Thoracic aorta (tissue), 2 donors: ENCODE measurements around the gene IFI27. TPM values are rescaled to one million over a fixed set of nuclear protein-coding genes. Genes with fewer than 3 reads are reported as not detected.

Experiments used
- ATAC-seq: fragments of 150-250 bp; one replicate; pipeline ENCODE4 v1.8.0; 2017; ENCODE audit warnings: low read depth; ENCODE audit not compliant: insufficient number of reproducible peaks, low FRiP score
- DNase-seq: peaks from one replicate; pipeline ENCODE4 v3.0.0-alpha.2; 2020; ENCODE audit warnings: low spot score
- H3K27ac ChIP-seq, 2 donors: fragments of 200-600 bp; sonication (generic); 1 replicate in 1 of 2; 2 replicates in 1 of 2; pipeline ENCODE4 v1.5.1; 2016; ENCODE audit warnings: mild to moderate bottlenecking in 2 of 2, moderate library complexity in 2 of 2
- H3K27me3 ChIP-seq: fragments of 200-600 bp; sonication (generic); replicated peaks from 2 replicates; pipeline ENCODE4 v1.6.0; 2016; ENCODE audit warnings: mild to moderate bottlenecking; ENCODE audit not compliant: insufficient read depth
- H3K36me3 ChIP-seq: fragments of 200-600 bp; sonication (generic); one replicate; pipeline ENCODE4 v1.5.1; 2016
- H3K4me1 ChIP-seq, 2 donors: fragments of 200-600 bp; sonication (generic); 1 replicate in 1 of 2; 2 replicates in 1 of 2; pipeline versions ENCODE4 v1.5.1 to v1.6.0; 2016; ENCODE audit warnings: low read depth in 2 of 2, mild to moderate bottlenecking in 1 of 2; ENCODE audit not compliant: control insufficient read depth in 1 of 2
- H3K4me3 ChIP-seq: fragments of 200-600 bp; sonication (generic); 2 replicates; pipeline ENCODE4 v1.5.1; 2016; ENCODE audit warnings: mild to moderate bottlenecking
- H3K9me3 ChIP-seq: fragments of 200-600 bp; sonication (generic); 2 replicates; pipeline ENCODE4 v1.5.1; 2016
- total RNA-seq, 2 donors: library from RNA; depleted of rRNA; stranded (reverse); fragments of >200 nt; gene quantifications; one replicate each; pipeline versions ENCODE4 v1.1.0 to v1.2.3, GENCODE V29; 2016
- TF ChIP-seq, protein P1 (sequence below): fragments of 200-600 bp; sonication (generic); IDR thresholded peaks from one replicate; pipeline ENCODE4 v1.5.1; 2019; ENCODE audit warnings: antibody characterized with exemption

IFI27 gene
- total RNA-seq, 2 donors from 2014 or later = 79.8 to 96.3 TPM

DNA sequence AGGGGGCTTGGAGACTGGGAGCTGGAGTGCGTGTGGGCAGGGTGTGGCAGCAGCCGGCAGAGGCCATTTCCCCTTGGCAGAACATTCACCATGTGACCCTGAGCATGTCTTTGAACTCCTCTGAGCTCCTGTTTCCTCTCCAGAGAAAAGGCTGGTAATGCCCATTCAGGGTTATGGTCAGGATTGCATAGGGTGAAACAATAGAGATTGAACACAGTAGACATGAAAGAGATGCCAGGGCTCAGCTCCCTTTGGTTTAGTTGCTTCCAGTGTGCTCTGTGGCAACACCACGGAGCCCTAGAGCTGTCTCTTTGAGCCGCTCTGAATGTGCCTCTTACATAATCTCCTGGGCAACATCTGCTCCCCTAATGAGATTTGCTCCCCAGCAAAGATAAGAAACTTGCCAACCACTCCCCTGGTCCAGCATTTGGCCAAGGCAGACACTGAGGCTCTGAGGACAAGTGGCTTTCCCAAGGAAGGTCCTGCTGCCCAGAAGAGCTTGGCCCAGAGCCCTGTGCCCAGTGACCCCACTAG is 4.6 kb downstream of the IFI27 start:
- Histone ChIP-seq H3K4me3 (no peak overlapping the region), H3K4me1 (no peaks in the 10 kb centered on the region), H3K9me3 (no peaks in the 10 kb centered on the region), H3K27me3 (no peaks in the 10 kb centered on the region), H3K27ac (no peak overlapping the region), H3K36me3 (no peaks in the 10 kb centered on the region)
- DNase-seq = no peak
- no peak for ATAC-seq
- TF ChIP-seq, protein P1, sequence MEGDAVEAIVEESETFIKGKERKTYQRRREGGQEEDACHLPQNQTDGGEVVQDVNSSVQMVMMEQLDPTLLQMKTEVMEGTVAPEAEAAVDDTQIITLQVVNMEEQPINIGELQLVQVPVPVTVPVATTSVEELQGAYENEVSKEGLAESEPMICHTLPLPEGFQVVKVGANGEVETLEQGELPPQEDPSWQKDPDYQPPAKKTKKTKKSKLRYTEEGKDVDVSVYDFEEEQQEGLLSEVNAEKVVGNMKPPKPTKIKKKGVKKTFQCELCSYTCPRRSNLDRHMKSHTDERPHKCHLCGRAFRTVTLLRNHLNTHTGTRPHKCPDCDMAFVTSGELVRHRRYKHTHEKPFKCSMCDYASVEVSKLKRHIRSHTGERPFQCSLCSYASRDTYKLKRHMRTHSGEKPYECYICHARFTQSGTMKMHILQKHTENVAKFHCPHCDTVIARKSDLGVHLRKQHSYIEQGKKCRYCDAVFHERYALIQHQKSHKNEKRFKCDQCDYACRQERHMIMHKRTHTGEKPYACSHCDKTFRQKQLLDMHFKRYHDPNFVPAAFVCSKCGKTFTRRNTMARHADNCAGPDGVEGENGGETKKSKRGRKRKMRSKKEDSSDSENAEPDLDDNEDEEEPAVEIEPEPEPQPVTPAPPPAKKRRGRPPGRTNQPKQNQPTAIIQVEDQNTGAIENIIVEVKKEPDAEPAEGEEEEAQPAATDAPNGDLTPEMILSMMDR = no peak

DNA sequence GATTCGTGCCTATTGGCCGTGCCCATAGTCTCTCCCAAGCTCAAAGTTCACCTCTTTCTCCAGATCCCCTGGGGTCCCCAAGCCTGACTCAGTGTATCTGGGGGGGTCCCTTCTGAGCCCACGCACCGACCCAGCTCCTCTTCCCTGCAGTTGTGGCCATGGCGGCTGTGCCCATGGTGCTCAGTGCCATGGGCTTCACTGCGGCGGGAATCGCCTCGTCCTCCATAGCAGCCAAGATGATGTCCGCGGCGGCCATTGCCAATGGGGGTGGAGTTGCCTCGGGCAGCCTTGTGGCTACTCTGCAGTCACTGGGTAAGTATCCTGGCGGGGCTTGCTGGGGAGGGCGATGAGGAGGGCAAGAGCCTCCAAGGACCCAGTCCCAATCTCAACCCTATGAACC is 5.1 kb downstream of the IFI27 start:
- Histone ChIP-seq H3K27me3 (no peaks in the 10 kb centered on the region), H3K4me1 (no peaks in the 10 kb centered on the region), H3K36me3 (no peaks in the 10 kb centered on the region), H3K4me3 (no peak overlapping the region), H3K27ac (no peak overlapping the region), H3K9me3 (no peaks in the 10 kb centered on the region)
- TF ChIP-seq, protein P1 = no peak
- ATAC-seq (no peak), DNase-seq (no peak)

DNA sequence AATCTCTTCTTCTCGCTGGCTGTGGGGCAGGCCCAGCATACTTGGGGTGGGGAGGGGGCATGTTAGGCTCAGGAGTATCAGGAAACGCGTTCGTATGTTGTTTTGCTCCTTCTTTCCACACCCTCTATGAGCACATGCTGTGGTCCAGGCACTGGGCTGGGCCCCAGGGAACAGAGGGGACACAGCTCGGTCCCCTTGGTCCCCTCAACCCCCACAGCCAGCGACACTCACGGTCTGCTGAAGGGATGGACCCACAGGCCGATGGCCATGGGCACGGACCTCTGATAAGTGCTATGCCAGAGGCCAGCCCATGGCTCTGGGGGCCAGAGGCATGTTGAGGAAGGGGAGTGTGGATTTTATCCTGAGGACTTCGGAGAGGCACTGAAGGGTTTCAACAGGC is 6.2 kb downstream of the IFI27 start:
- Histone ChIP-seq H3K9me3 (no peaks in the 10 kb centered on the region), H3K4me1 (peaks cover 0 to 6% of the 10 kb centered on the region in 2 donors), H3K27me3 (no peaks in the 10 kb centered on the region), H3K36me3 (no peaks in the 10 kb centered on the region), H3K27ac (no peak overlapping the region), H3K4me3 (no peak overlapping the region)
- DNase-seq (no peak), ATAC-seq (no peak)
- TF ChIP-seq, protein P1 = no peak

DNA sequence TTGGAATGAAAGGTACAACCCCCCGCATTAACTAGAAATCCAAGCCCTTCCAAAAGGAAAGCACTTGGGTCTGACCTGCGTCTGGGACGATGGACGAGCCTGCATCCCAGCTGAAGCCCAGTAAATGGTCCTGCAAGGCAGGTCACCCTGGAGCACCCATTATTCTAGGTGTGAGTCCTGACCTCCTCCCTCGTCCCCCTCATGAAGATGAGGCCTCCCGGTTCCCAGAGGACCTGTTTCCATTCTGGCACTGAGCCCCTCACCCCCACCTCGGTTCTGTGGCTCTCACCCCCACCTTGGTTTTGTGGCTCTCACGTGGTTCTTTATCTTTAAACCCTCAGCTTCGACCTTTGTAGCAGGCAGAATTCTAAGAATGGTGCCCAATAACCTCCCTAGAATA is 7.3 kb downstream of the IFI27 start:
- DNase-seq = no peak
- Histone ChIP-seq H3K27ac (no peak overlapping the region), H3K9me3 (no peaks in the 10 kb centered on the region), H3K27me3 (no peaks in the 10 kb centered on the region), H3K36me3 (no peaks in the 10 kb centered on the region), H3K4me3 (no peak overlapping the region), H3K4me1 (peaks cover 0 to 7% of the 10 kb centered on the region in 2 donors)
- TF ChIP-seq, protein P1 = no peak
- ATAC-seq = no peak

DNA sequence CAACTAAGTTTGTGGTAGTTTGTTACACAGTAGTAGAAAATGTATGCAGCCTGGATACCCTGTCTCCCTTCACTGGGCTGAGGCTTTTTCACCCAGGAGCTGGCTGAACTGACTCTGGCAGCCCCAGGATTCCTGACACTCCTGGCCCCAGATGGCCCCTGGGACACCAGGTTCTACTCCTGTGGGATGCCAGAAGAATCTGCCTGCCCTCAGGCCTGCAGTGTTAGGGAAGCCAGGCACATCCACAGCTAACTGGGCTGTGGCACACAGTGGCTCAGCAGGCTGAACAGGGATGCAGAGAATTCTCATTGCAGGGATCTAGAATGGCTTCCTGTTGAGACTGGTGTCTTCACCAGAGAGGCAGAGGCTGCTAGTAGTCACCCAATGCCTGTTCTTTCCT is 8.5 kb downstream of the IFI27 start:
- DNase-seq (no peak), ATAC-seq (no peak)
- H3K36me3 ChIP-seq = no peaks in the 10 kb centered on the region
- H3K4me1 ChIP-seq = peaks cover 0 to 7% of the 10 kb centered on the region in 2 donors
- H3K27me3 ChIP-seq = no peaks in the 10 kb centered on the region
- no peak overlapping the region for H3K27ac ChIP-seq
- no peak overlapping the region for H3K4me3 ChIP-seq
- TF ChIP-seq, protein P1 = no peak
- no peaks in the 10 kb centered on the region for H3K9me3 ChIP-seq
